ENCODE measurements around the gene DUSP1.

GRCh38 chr5:172782169-172783039, 11.4 kb upstream of the DUSP1 start:
- no peak for TF ChIP-seq CTCF (IDR thresholded peaks at IDR 0.05)
- TF ChIP-seq POLR2A (IDR thresholded peaks at IDR 0.05), result no peak
- no peak for TF ChIP-seq EP300 (IDR thresholded peaks at IDR 0.05; ENCODE audit: low read depth)
- no peak for TF ChIP-seq POLR2AphosphoS5 (IDR thresholded peaks at IDR 0.05)

All from transverse colon (tissue), 4 donors.